NK-92 (cell line): Measurements from ENCODE around the gene ACOT8.

Experiments used
- DNase-seq: peaks from one replicate; lab custom pipeline; 2025; ENCODE audit not compliant: unreplicated experiment; lab: John Stamatoyannopoulos, UW

Gene ACOT8

DNA sequence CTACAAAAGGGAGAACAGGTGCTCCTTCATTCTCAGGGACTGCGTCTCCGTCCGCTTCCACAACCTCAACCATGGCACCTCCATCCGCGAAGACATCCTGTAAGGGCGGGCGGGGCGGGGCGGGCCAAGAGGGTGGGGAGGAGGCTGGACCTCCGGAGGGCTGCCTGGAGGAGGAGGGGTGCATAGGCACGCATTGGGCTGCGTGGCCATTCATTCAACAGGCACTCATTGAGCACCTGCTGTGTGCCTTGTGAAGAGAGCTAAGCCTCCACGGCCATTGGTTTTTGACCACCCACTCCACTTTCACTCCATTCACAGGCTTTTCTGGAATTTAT lies 657 bp upstream of the ACOT8 start:
- DNase-seq = no peak

DNA sequence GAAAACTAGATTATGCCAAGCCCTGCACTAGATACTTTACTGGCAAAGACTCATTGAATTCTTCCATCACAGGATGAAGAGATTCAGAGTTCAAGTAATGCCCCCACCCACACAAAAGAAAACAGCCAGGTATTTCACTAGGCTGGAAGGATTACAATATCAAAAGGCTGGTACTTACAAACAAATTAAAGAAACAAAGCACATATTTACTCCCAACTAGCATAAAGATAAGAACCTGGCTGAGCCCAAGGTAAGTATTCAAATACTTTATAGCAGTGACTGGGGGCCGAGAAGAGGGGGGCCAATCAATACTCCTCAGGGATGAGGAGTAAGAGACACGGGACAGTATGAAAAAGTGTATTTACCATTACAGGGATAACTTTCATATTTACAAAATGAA lies 3.7 kb downstream of the ACOT8 start:
- DNase-seq = no peak

DNA sequence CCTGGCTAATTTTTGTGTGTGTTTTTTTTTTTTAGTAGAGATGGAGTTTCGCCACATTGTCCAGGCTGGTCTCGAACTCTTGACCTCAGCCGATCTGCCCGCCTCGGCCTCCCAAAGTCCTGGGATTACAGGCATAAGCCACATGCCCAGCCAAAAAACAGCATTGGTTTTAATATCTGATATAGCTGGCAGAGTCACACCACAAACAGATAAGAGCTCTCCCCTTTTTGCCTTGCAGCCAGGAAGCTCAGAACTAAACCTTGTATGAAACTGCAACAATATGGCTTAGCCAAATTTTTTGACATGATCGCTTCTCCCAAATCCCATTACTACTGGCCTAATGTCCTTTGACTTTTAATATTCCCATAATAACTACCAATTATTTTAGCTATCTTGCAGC lies 4.9 kb downstream of the ACOT8 start:
- no peak for DNase-seq

DNA sequence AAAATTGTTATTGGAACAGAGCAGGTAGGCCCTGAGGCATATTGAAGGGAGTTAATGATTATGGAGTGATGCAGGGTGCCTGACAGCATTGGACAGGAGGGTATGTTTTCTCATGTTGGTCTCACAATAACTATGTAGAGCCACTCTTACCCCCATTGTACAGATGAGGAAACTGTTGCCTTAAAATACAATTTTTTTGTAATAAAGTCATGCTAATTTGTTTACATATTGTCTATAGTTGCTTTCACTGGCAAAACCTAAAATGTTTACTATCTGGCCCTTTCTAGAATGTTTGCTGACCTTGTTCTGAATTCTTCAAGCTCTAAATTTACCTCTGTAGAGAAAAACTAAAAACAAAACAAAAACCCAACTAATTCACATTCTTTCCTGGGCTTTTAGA lies 5.7 kb downstream of the ACOT8 start:
- no peak for DNase-seq

DNA sequence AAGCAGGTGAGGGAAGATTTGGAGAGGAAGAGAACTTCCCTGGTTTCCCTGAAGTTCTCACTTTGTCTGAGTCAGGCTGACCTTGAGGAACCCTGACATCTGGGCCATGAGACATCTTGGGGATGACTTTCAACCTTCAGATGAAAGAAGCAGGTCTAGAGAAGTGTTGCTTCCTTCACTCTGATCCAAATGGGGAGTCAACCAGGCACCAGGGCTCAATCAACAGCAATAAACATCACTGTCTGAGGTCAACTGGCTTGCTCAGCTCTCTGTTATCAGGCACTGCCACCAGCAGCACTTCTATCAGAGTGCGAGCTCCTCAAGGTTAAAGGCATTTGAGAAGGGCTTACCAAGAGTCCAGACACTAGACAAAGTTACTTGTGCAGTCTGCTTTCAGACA lies 6.3 kb downstream of the ACOT8 start:
- no peak for DNase-seq

DNA sequence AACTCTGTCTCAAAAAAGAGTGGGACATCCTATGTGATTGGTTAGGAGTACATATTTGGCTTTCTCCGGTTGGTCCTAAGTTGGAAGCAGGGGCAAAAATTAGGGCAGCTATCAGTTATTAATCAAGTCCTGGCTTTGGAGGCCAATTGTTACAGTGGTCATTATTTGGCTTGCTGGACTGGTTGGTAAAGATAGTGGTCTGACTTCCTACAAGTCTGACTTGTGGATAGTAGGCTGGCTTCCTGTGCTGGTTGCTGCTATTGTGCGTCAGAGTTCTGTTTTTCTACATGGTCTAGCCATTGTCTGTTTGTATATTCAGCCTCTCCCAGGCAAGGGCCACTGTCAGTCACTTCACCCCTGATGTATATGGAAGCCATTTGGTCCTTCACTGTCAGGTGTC lies 7.0 kb downstream of the ACOT8 start:
- DNase-seq = no peak

DNA sequence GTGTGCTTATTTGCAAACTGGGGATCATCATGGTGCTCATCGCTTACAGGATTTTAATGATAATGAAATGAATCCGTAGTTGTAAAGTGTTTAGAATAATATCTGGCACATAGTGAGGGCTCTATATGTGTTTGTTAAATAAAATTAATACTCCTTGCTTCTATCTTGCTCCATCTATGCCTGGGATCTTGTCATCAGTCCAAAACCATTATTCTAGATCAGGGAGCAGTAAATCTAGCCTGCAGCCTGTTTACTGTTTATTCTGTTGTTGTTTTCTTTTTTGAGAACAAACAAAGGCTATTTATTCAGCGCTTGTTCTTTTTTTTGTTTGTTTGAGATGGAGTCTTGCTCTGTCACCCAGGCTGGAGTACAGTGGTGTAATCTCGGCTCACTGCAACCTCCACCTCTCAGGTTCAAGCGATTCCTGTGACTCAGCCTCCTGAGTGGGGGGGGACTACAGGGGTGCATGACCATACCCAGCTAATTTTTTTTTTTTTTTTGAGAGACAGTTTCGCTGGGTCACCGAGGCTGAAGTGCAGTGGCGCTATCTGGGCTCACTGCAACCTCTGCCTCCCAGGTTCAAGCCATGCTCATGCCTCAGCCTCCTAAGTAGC lies 8.1 kb downstream of the ACOT8 start:
- no peak for DNase-seq

DNA sequence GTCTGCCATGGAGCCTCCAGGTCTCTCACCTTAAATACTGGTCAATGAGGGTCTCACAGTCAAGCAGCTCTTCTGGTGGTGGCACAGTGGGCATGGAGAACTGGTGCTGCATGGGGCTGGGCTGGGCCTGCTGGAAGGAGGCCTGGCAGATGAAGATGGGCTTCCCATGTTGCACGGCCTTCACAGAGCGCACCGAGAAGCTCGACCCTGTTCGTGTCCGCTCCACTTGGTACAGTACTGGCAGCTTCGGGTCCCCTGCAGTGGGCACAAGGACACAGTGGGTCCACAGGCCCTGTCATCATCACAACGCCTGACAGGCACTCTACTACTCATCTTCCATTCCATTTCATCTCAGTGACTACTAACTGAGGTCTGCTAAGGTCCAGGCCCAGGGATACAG lies 8.8 kb downstream of the ACOT8 start:
- DNase-seq = no peak

DNA sequence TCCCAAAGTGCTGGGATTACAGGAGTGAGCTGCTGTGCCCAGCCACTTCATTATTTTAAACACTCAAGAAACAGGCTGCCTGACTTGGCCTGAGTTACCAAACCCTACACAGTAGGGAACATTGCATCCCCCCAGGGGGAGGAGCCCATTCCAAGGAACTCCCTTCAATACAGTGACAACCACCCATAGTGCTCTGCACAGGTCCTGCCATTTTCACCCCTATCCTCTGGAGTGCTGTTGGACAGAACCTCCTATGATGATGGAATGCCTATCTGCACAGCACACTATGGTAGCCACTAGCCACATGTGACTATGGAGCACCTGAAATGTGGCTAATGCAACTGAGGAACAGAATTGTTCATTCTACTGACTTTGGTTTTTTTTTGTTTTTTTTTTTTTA lies 11.7 kb downstream of the ACOT8 start:
- DNase-seq = no peak

DNA sequence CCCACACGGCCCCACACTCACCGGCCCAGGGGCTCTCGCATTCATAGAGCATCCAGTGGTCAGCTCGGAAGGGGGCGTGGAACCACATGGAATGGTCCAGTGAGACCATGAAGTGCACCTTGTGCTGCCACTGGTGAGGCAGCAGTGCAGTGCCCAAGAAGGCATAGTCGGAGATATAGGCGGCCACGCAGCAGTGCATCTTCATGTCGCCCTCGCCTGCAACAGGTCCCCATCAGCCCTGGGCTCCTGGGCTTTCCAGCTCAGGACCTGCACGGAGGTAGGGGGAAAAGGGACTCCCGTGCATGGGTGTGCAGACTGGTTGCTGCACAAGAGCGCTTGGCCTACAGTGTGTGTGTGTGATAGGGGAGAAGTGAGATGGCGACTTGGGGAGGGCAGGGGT lies 13.7 kb downstream of the ACOT8 start:
- no peak for DNase-seq

DNA sequence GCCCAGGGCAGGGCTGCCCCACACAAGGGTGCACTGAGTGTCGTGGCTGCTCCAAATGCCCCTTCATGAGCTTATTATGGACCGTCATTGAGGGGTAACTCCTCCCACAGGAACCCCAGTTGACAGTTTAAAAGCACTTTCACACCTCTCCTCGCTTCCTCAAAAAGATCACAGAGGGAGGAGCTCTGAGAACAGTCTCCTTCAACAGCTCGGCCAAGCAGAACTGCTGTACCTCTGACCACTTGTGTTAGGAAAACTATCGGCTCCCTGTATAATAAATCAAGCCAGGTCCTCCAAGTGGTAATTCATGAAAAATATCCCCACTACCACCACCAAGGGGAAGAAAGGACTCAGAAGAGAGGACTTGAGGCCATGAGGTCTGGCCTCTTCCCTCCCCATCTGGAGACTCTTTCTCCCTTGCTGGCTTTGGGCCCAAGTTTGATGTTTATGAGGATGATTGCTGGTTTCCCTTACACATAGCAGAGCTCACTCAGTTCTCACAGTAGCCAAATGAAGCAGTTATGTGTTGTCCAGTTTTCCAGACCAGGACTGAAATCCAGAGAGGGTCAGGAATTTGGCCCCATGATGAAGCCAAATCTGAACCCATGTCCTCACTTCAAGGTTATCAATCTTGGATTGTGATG lies 14.9 kb downstream of the ACOT8 start:
- no peak for DNase-seq

DNA sequence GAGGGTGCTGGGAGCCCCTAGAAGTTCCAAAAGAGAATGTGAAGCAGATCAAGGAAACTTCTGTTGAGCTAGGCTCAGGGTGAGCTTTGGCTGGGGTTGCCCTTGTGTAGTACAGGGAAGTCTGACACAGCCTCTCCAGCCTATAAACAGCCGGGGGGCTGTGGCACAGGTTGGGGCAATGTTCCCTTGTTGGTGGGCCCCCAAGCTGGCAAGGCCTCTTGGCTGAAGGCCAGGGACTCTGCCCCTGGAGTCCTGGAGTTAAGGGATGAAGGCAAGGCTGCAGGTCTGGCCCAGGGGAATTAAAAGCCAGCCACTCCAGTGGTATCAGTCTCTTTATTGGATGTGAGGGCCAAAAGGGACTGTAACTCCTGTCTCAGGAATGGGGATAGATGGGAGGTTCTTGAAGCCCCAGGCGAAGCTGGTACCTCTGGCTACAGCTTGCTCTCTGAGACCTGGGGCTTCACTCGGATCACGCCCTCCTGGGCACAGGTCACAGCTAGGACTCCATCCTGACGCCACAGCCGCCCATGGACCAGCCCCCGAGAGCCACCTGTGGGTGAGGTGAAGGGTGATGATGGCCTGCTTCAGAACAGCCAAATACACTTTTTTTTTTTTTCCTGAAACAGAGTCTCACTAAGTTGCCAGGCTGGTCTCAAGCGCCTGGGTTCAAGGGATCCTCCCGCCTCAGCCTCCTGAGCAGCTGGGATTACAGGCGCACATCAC lies 15.6 kb downstream of the ACOT8 start:
- DNase-seq = no peak

DNA sequence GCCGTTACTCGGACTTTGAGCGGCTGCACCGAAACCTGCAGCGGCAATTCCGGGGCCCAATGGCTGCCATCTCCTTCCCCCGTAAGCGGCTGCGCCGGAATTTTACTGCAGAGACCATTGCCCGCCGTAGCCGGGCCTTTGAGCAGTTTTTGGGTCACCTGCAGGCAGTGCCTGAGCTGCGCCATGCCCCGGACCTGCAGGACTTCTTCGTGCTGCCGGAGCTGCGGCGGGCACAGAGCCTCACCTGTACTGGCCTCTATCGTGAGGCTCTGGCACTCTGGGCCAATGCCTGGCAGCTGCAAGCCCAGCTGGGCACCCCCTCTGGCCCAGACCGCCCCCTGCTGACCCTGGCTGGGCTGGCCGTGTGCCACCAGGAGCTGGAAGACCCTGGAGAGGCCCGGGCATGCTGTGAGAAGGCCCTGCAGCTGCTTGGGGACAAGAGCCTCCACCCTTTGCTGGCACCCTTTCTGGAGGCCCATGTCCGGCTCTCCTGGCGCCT lies 16.4 kb downstream of the ACOT8 start:
- no peak for DNase-seq

DNA sequence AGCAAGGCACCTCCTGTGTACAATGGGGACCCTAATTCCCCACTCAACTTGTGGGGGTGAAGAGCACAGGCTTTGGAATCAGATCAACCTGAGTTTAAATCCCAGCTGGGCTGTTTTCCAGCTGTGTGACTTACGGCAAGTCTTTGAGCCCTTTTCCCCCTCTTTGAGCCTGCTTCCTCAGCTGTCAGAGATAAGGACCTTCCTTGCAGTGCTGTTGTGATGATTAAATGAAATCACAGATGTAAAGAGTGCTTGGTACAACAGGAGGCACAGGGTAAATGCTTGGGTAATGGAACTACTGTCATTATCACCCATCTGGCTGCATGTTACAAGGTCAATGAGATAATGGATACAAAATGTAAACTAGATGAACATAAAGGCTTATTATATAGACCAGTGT lies 20.4 kb downstream of the ACOT8 start:
- DNase-seq = no peak

DNA sequence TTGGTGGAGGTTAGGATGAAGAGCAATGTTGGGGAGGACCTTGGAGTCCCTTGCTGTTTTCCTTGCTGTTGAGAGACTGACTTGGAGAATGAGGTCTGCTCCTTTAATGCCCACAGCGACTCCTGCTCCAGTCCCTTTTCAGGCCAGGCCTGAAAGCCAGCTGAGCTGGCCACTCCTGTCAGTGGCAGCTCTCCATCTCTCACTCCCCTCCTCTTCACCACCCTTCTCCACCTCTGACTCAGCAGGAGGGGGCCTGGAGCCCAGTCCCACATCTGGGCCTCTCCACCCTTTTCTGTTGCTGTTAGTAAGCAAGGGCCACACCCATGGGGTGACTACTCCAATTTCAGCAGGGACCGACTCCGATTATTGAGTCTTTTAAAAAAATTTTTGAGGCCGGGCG lies 21.4 kb downstream of the ACOT8 start:
- DNase-seq = no peak

DNA sequence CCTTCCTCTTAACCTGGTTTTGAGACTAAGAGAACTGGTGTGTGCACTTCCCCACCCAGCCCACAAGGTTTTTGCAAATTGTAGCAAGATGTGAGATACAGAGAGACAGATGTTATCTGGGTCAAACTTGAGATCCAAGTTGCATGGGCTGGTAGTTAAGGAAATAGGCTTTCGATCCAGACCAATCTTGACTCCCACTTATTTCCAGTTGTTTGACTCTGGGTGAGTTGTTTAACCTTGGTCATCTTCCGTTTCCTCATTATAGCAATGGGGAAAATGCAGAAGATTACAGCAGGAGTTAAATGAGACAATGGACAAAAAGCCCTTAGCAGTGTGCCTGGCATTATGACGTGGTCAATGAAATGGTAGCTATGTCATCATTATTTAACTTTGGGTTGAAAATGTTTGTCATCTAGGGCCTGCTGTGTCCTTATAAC lies 21.8 kb downstream of the ACOT8 start:
- no peak for DNase-seq

DNA sequence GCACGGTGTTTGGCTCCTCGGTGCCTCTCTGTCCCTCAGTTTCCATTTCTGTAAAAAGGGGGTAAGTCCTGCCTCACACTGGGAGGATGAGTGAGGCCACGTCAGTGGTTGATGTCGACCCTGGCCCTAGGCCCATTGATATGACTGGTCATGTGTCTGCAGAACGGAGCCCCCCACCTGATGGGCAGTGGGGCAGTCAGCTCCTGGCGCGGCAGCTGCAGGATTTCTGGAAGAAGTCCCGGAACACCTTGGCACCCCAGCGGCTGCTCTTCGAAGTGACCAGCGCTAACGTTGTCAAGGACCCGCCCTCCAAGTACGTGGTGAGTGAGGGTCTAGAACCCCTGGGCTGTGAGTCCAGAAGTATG lies 22.4 kb downstream of the ACOT8 start:
- no peak for DNase-seq

DNA sequence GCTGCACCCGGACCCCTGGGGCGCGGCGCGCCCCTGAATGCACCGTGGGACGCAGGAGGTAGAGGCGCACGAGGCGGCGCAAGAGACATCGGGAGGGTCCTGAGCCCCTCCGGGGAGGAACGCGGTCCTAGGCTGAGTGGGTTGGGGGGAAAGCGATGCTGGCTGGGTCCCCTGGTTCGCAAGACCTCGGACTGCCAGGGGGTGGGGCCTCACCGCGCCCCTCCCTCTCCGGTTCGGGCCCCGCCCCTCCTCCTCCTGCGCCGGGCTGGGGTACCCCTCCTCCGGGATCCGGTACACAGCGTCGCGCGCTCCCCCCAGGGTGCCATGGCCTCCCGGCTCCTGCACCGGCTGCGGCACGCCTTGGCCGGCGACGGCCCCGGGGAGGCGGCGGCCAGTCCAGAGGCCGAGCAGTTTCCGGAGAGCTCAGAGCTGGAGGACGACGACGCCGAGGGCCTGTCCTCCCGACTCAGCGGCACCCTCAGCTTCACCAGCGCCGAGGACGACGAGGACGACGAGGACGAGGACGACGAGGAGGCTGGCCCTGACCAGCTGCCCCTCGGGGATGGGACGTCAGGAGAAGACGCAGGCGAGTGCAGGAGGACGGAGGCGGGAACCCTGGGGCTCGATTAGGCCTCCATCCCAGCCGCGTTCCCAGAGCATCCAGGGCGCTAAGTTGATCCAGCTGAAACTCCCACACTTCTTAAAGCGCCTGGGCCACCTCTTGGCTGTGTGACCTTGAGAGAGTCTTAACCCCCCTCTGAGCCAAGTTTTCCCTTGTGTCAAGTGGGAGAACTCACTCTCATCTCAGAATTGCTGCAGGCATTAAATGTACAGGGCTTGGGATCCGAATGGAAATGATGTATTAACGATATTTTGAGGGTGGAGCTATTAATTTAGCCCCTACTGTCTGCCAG lies 23.1 kb downstream of the ACOT8 start:
- no peak for DNase-seq

DNA sequence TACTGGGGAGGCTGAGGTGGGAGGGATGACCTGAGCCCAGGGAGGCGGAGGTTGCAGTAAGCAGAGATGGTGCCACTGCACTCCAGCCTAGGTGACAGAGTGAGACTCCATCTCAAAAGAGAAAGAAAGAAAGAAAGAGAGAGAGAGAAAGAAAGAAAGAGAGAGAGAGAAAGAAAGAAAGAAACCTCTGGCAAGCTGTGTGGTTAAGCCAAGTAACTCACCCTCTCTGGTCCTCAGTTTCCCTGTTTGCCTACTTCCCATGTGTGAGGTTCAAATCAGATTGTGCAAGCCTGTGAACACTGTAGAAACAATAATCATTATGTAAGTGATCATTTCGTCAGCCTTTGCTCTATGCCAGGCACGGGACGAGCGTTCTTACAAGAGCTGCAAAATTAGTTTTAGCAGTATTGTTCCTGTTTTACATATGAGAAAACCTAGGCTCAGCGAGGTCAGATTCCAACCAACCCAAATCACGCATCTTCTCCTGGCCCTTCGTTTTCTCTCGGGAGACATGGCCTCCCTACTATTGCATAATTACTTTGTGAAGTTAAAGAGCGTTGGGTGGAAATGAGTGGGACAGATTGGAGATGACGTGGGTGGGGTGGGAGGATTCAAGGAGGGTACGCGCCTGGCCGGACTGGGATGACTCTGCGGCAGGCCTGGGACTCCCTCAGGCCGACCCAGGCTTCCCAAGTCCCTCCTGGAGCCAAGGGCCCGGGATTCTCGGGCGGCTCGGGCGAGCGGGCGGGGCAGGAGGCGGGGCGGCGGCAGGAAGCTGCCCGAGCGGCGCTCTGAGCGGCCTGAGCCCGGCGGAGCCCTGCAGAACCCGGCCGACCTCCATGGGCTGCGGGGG lies 23.9 kb downstream of the ACOT8 start, which contains the start of gene SNX21:
Gene SNX21, plus strand, starts transcription at position 770 of the 853 bp plus-strand sequence. CDS start 121 bp downstream, outside the sequence.
- DNase-seq = no peak

DNA sequence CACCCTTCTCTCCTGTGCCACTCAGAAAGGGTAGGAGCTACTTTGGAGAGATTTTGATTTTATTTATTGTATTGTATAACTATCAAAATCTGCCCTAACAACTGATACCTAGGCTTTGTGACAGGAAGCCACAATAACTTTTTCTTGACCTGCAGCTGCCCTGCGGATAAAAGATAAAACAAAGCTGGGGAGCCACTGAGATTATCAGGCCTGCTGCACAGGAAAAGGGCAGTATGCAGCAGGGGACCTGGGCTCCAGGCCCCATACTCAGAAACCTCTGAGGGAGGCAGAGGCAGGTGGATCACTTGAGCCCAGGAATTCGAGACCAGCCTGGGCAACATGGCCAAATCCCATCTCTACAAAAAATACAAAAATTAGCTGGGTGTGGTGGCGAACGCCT lies 24.6 kb downstream of the ACOT8 start:
- DNase-seq = no peak
